IPS-NIHi11 (cell line): ENCODE results near the gene OSBPL3.
"Not testable (repeated sequence)": the region's sequence is repeated elsewhere in the genome, so short reads cannot be mapped to it uniquely, and the experiment has no call there.

Source experiments
- DNase-seq: peaks from one replicate; pipeline ENCODE4 v3.0.0; 2012; ENCODE audit warnings: mixed read lengths, low spot score

Gene OSBPL3

GRCh38 chr7:24917510-24918239, 62.3 kb downstream of the OSBPL3 start:
- no peak for DNase-seq

- DNase-seq = no peak
Observed at GRCh38 chr7:24916463-24917040, 63.4 kb downstream of the OSBPL3 start.

- DNase-seq = no peak
Observed at GRCh38 chr7:24914465-24914859, 65.5 kb downstream of the OSBPL3 start.

GRCh38 chr7:24913801-24914464, 66.0 kb downstream of the OSBPL3 start:
- DNase-seq = no peak

GRCh38 chr7:24912874-24913514, 67.0 kb downstream of the OSBPL3 start:
- no peak for DNase-seq

GRCh38 chr7:24912424-24912823, 67.6 kb downstream of the OSBPL3 start:
- no peak for DNase-seq

GRCh38 chr7:24911213-24911603, 68.8 kb downstream of the OSBPL3 start:
- DNase-seq = no peak

- no peak for DNase-seq
Observed at GRCh38 chr7:24910551-24911212, 69.3 kb downstream of the OSBPL3 start.

GRCh38 chr7:24908727-24909126, 71.3 kb downstream of the OSBPL3 start:
- no peak for DNase-seq

- DNase-seq = no peak
Observed at GRCh38 chr7:24908166-24908565, 71.8 kb downstream of the OSBPL3 start.

- no peak for DNase-seq
Observed at GRCh38 chr7:24907311-24907886, 72.6 kb downstream of the OSBPL3 start.

- DNase-seq = no peak
Observed at GRCh38 chr7:24905996-24906770, 73.8 kb downstream of the OSBPL3 start.

GRCh38 chr7:24903992-24904391, 76.0 kb downstream of the OSBPL3 start:
- not testable (repeated sequence) for DNase-seq

GRCh38 chr7:24903559-24903958, 76.4 kb downstream of the OSBPL3 start:
- no peak for DNase-seq

- DNase-seq = no peak
Observed at GRCh38 chr7:24902931-24903330, 77.0 kb downstream of the OSBPL3 start.

GRCh38 chr7:24902276-24902675, 77.7 kb downstream of the OSBPL3 start:
- no peak for DNase-seq

GRCh38 chr7:24899905-24900304, 80.1 kb downstream of the OSBPL3 start:
- DNase-seq = no peak

- no peak for DNase-seq
Observed at GRCh38 chr7:24899161-24899560, 80.8 kb downstream of the OSBPL3 start.

GRCh38 chr7:24898691-24899090, 81.3 kb downstream of the OSBPL3 start:
- DNase-seq = no peak

- DNase-seq = no peak
Observed at GRCh38 chr7:24896031-24896501, 83.9 kb downstream of the OSBPL3 start.
